OCI-LY3 (cell line): ENCODE data around the gene STARD5.

Experiments used
- H2AFZ ChIP-seq: fragments of 200-600, 300-600 bp; shearing (Covaris generic); 2 replicates; pipeline ENCODE4 v1.6.0; 2014; ENCODE audit warnings: antibody characterized with exemption, low read depth, low read length
- H3K27ac ChIP-seq: fragments of 200-600, 300-600 bp; sonication (generic); 2 replicates; pipeline ENCODE4 v1.5.1; 2014; ENCODE audit warnings: mild to moderate bottlenecking, low read length, moderate library complexity, mixed read lengths
- H3K27me3 ChIP-seq: fragments of 200-600, 300-600 bp; sonication (generic); 2 replicates; pipeline ENCODE4 v1.6.1; 2014; ENCODE audit warnings: low read depth, low read length, mixed read lengths
- H3K36me3 ChIP-seq: fragments of 200-600, 300-600 bp; sonication (generic); replicated peaks from 2 replicates; pipeline ENCODE3; 2014; ENCODE audit warnings: low read depth, low read length, mixed read lengths
- H3K4me1 ChIP-seq: fragments of 300-600, 200-600 bp; sonication (generic); 2 replicates; pipeline ENCODE4 v1.6.1; 2014; ENCODE audit warnings: low read length, mixed read lengths
- H3K4me2 ChIP-seq: fragments of 200-600, 300-600 bp; sonication (generic); 2 replicates; pipeline ENCODE4 v1.6.1; 2014; ENCODE audit warnings: low read length, mixed read lengths
- H3K4me3 ChIP-seq: fragments of 300-600, 200-600 bp; sonication (generic); 2 replicates; pipeline ENCODE4 v1.5.1; 2014; ENCODE audit warnings: antibody characterized with exemption, mild to moderate bottlenecking, low read length, moderate library complexity
- H3K79me2 ChIP-seq: fragments of 300-600, 200-600 bp; shearing (Covaris generic); 2 replicates; pipeline ENCODE4 v1.6.1; 2014; ENCODE audit warnings: mild to moderate bottlenecking, low read length, mixed read lengths
- H3K9ac ChIP-seq: fragments of 300-600, 200-600 bp; shearing (Covaris generic); 2 replicates; pipeline ENCODE4 v1.6.0; 2014; ENCODE audit warnings: mild to moderate bottlenecking, low read length, moderate library complexity
- H3K9me3 ChIP-seq: fragments of 200-600, 300-600 bp; shearing (Covaris generic); 2 replicates; pipeline ENCODE4 v1.6.1; 2014; ENCODE audit warnings: low read length, mixed read lengths; ENCODE audit not compliant: insufficient read depth
- H4K20me1 ChIP-seq: fragments of 200-600, 300-600 bp; sonication (generic); 2 replicates; pipeline ENCODE4 v1.6.1; 2016; ENCODE audit warnings: low read length, mixed read lengths; ENCODE audit not compliant: insufficient read depth
- CTCF ChIP-seq: fragments of 200-600, 300-600 bp; sonication (generic); IDR thresholded peaks from 2 replicates; pipeline ENCODE4 v1.5.1; 2014; ENCODE audit warnings: antibody characterized with exemption, low read length, low read depth
- EZH2phosphoT487 ChIP-seq: fragments of 200-600 bp; shearing (Covaris generic); IDR thresholded peaks from 2 replicates; pipeline ENCODE4 v1.6.1; 2018; ENCODE audit warnings: antibody characterized with exemption, mixed run types, low read depth

The STARD5 gene

GRCh38 chr15:81275711-81276392, 48.1 kb downstream of the STARD5 start:
- H2AFZ ChIP-seq = no peak overlapping the region
- H3K27ac ChIP-seq = no peak overlapping the region
- peak overlapping the region; percentile 21; the same call in 1 of the 2 replicates for H3K9ac ChIP-seq
- peaks cover 13% of the 10 kb centered on the region for H3K36me3 ChIP-seq
- 0 out of 2 replicates have a peak overlapping the region, but pooled peaks have one; percentile 12 for H3K4me2 ChIP-seq
- H3K9me3 ChIP-seq = peaks cover 16% of the 10 kb centered on the region
- H3K4me3 ChIP-seq = no peak overlapping the region
- no peaks in the 10 kb centered on the region for H4K20me1 ChIP-seq
- H3K27me3 ChIP-seq = no peaks in the 10 kb centered on the region
- H3K4me1 ChIP-seq = peaks cover 12% of the 10 kb centered on the region
- H3K79me2 ChIP-seq = no peaks in the 10 kb centered on the region
- TF ChIP-seq EZH2phosphoT487 = no peak
- TF ChIP-seq CTCF = no peak

DNA sequence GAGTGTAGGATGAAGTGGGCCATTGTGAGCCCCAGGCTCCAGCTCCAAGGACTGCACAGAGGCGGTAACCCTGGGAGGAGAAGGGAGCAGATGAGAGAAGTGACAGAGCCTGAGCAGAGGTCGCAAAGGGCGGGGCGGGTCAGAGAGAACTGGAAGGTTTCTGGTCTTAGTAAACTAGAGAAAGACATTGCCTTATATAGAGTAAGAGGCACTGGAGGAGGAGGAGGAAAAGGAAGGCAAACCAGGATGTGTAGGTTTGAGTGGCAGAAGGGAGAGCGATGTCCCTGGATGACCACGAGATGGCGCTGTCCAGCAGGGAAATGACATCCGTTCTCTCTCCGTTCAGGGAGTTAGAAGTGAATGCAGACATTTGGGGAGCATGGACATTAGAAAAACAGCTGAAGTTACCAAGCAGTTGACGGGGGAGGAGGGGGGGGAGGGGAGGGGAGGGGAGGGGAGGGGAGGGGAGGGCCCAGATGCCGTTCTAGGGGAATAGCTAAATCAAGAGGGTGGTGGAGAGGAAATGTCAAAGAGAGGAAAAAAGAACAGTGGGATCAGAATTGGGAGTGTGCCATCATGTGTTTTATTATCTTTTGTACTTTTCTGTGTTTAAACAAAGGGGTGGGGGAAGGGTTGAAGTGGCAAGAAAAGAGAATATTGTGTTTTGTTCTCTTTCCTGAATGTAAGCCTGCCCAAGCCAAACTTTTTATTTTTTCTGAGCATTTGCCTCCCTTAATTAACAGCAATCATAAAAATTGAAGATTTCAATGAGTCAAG, 48.8 kb downstream of the STARD5 start:
- peak overlapping the region; percentile 46 for H3K4me2 ChIP-seq
- TF ChIP-seq CTCF (peak; percentile 91), EZH2phosphoT487 (no peak)
- no peaks in the 10 kb centered on the region for H3K27me3 ChIP-seq

GRCh38 chr15:81274255-81274654, 49.7 kb downstream of the STARD5 start:
- no peak overlapping the region for H3K4me2 ChIP-seq
- H3K27ac ChIP-seq = no peak overlapping the region
- H3K9ac ChIP-seq = no peak overlapping the region
- no peaks in the 10 kb centered on the region for H3K27me3 ChIP-seq
- H3K36me3 ChIP-seq = peaks cover 13% of the 10 kb centered on the region
- H4K20me1 ChIP-seq = no peaks in the 10 kb centered on the region
- H2AFZ ChIP-seq = no peak overlapping the region
- H3K4me3 ChIP-seq = no peak overlapping the region
- peaks cover 16% of the 10 kb centered on the region for H3K9me3 ChIP-seq
- TF ChIP-seq CTCF (no peak), EZH2phosphoT487 (no peak)
- no peaks in the 10 kb centered on the region for H3K79me2 ChIP-seq
- H3K4me1 ChIP-seq = peaks cover 16% of the 10 kb centered on the region

More for the DNA sequence above, 48.8 kb downstream of the STARD5 start:
- H3K4me3 ChIP-seq = no peak overlapping the region
- H3K9ac ChIP-seq = peak overlapping the region; percentile 21
- no peaks in the 10 kb centered on the region for H3K79me2 ChIP-seq
- H3K27ac ChIP-seq = no peak overlapping the region
- peaks cover 16% of the 10 kb centered on the region for H3K9me3 ChIP-seq
- H2AFZ ChIP-seq = peak overlapping the region; percentile 64
- peaks cover 12% of the 10 kb centered on the region for H3K4me1 ChIP-seq
- H4K20me1 ChIP-seq = no peaks in the 10 kb centered on the region
- peaks cover 13% of the 10 kb centered on the region for H3K36me3 ChIP-seq

DNA sequence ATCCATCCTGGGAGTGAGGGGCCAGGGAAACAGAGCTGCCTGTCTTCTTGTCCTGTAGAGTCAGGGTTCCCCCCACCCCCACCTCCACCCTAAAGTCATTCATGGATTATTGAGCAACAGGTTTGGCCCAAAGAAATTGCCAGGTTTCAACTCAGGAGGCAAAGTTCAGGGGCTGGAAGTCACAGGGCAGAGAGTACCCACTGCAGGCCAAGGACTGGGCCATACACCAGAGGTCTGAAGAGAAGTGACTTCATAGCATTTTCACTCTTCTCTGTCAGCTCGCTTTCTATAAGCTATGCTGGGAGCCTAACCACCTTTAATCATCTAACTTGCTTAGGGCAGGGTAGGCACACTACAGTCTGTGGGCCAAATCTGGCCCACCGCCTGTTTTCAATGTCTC, 50.1 kb downstream of the STARD5 start:
- Histone ChIP-seq H3K4me2 (no peak overlapping the region), H4K20me1 (no peaks in the 10 kb centered on the region), H3K9ac (no peak overlapping the region), H2AFZ (no peak overlapping the region), H3K27ac (no peak overlapping the region), H3K79me2 (no peaks in the 10 kb centered on the region), H3K36me3 (peaks cover 13% of the 10 kb centered on the region), H3K4me1 (peaks cover 18% of the 10 kb centered on the region), H3K4me3 (no peak overlapping the region), H3K27me3 (no peaks in the 10 kb centered on the region), H3K9me3 (peaks cover 16% of the 10 kb centered on the region)
- TF ChIP-seq CTCF = no peak
- no peak for TF ChIP-seq EZH2phosphoT487
